CD4-positive, alpha-beta memory T cell (primary cell): ENCODE results near the gene CDH15. TPM values are rescaled to one million over a fixed set of nuclear protein-coding genes. Genes with fewer than 3 reads are reported as not detected.
A peak's percentile ranks its signal among the peaks of the same experiment; 100 is the strongest.

Source experiments
- CTCF ChIA-PET: fragments of 350-600 bp; sonication (Branson Sonifier 250); formaldehyde crosslinking; loops from one replicate; lab custom pipeline; 2021; ENCODE audit warnings: inconsistent platforms; ENCODE audit not compliant: partially characterized antibody; lab: Charles Lee
- POLR2A ChIA-PET: fragments of 350-600 bp; sonication (Branson Sonifier 250); formaldehyde crosslinking; loops from one replicate; lab custom pipeline; 2021; ENCODE audit not compliant: partially characterized antibody; lab: Charles Lee
- DNase-seq, 5 donors: peaks; one replicate each; pipeline versions ENCODE4 v3.0.0 to v3.0.0-alpha.2; 2020 to 2022; ENCODE audit warnings: mixed read lengths in 1 of 5
- H3K27ac ChIP-seq: one replicate; pipeline ENCODE4 v1.7.0; 2013; ENCODE audit warnings: low read depth, low read length
- H3K27me3 ChIP-seq: 2 replicates; pipeline ENCODE4 v1.7.0; 2013; ENCODE audit warnings: mild to moderate bottlenecking, low read length, moderate library complexity; ENCODE audit not compliant: insufficient read depth
- H3K36me3 ChIP-seq: 2 replicates; pipeline ENCODE4 v1.7.0; 2013; ENCODE audit warnings: mild to moderate bottlenecking, low read length, moderate library complexity; ENCODE audit not compliant: insufficient read depth
- H3K4me1 ChIP-seq: 2 replicates; pipeline ENCODE4 v1.7.0; 2013; ENCODE audit warnings: mild to moderate bottlenecking, low read length, moderate library complexity; ENCODE audit not compliant: insufficient read depth
- H3K4me3 ChIP-seq, 2 donors: one replicate each; pipeline ENCODE4 v1.7.0; 2013; ENCODE audit warnings: low read length in 2 of 2, mild to moderate bottlenecking in 1 of 2
- H3K9me3 ChIP-seq, 2 donors: one replicate each; pipeline ENCODE4 v1.7.0; 2013; ENCODE audit warnings: low read length in 2 of 2, control low read depth in 1 of 2; ENCODE audit not compliant: control insufficient read depth in 1 of 2
- H3K27ac Mint-ChIP-seq, 7 donors: one replicate each; pipeline ENCODE4 v1.8.0; 2020 to 2021; ENCODE audit warnings: mixed read lengths in 7 of 7, mild to moderate bottlenecking in 6 of 7, inconsistent platforms in 3 of 7, moderate library complexity in 3 of 7
- H3K27me3 Mint-ChIP-seq, 2 donors: one replicate each; pipeline ENCODE4 v1.8.0; 2020 to 2021; ENCODE audit warnings: mixed read lengths in 2 of 2
- H3K36me3 Mint-ChIP-seq, 2 donors: one replicate each; pipeline ENCODE4 v1.8.0; 2020 to 2021; ENCODE audit warnings: mixed read lengths in 2 of 2, inconsistent platforms in 1 of 2, mild to moderate bottlenecking in 1 of 2
- H3K4me1 Mint-ChIP-seq, 4 donors: one replicate each; pipeline ENCODE4 v1.8.0; 2020 to 2021; ENCODE audit warnings: mixed read lengths in 4 of 4, mild to moderate bottlenecking in 1 of 4
- H3K4me3 Mint-ChIP-seq, 8 donors: one replicate each; pipeline ENCODE4 v1.8.0; 2020 to 2021; ENCODE audit warnings: mixed read lengths in 8 of 8, mild to moderate bottlenecking in 7 of 8, moderate library complexity in 6 of 8, inconsistent platforms in 3 of 8
- H3K9me3 Mint-ChIP-seq, 8 donors: one replicate each; pipeline ENCODE4 v1.8.0; 2020 to 2021; ENCODE audit warnings: mixed read lengths in 8 of 8, mild to moderate bottlenecking in 5 of 8, inconsistent platforms in 3 of 8, moderate library complexity in 1 of 8
- intact Hi-C: fragments of 100-400 bp; cut with micrococcal nuclease; formaldehyde crosslinking; loops from one replicate; pipeline ENCODE4 v1.15.1; 2023
- polyA plus RNA-seq, 2 donors: library from polyadenylated mRNA; unstranded; fragments of 300-500 nt; fragmentation: Illumina TruSeq; gene quantifications; one replicate each; pipeline ENCODE4 v1.2.3, GENCODE V29; 2021
- total RNA-seq, 2 experiments: library from RNA; stranded (reverse); gene quantifications; one replicate each; pipeline ENCODE4 v1.2.3, GENCODE V29; 2021

CDH15 gene
- total and polyA plus RNA-seq, 4 experiments from 2014 or later = not detected

DNA sequence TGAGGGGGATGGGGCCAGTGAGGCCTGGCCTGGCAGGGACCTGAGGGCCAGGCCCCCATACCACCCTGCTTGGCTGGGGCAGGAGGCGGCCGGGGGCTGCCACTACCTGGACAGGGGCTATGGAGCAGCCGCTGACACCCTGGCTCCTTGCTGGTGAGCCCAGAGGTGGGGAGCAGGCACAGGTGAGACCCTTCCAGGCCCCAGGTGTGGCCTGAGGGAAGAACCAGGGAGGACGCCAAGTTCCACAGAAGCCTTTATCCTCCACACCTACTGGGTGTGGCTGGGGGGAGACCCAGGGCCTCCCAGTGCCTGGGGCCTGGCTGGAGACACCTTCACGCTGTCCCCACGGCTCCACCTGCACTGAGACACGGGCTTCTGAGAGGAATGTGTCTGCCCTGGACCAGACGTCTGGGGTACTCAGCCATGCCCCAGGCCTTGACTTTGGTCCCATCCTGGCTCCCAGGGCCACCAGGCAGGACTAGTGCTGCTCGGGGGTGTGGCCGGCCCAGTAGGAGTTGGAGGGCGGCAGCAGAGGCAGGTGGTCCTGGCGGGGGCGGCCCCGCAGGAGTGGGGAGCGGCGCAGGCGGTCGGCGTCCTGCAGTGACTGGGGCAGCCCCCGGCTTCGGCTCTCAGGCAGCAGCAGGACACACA is 24.1 kb downstream of the CDH15 start:
- Mint-ChIP-seq H3K36me3 (no peaks in the 10 kb centered on the region), H3K4me1 (peaks cover 2 to 12% (median 7%) of the 10 kb centered on the region in 4 donors), H3K9me3 (no peaks in the 10 kb centered on the region), H3K27me3 (peaks cover 6 to 7% of the 10 kb centered on the region in 2 donors), H3K4me3 (peak overlapping the region in 1 of 8 donors; percentile 42), H3K27ac (no peak overlapping the region)
- H3K36me3 ChIP-seq = no peaks in the 10 kb centered on the region
- H3K9me3 ChIP-seq = no peaks in the 10 kb centered on the region
- no peaks in the 10 kb centered on the region for H3K27me3 ChIP-seq
- H3K4me1 ChIP-seq = peaks cover 8% of the 10 kb centered on the region
- intact Hi-C loops = no loop called here
- DNase-seq = no peak
- ChIA-PET CTCF (no interaction called here), POLR2A (no interaction called here)
- H3K27ac ChIP-seq = no peak overlapping the region
- H3K4me3 ChIP-seq = no peak overlapping the region

DNA sequence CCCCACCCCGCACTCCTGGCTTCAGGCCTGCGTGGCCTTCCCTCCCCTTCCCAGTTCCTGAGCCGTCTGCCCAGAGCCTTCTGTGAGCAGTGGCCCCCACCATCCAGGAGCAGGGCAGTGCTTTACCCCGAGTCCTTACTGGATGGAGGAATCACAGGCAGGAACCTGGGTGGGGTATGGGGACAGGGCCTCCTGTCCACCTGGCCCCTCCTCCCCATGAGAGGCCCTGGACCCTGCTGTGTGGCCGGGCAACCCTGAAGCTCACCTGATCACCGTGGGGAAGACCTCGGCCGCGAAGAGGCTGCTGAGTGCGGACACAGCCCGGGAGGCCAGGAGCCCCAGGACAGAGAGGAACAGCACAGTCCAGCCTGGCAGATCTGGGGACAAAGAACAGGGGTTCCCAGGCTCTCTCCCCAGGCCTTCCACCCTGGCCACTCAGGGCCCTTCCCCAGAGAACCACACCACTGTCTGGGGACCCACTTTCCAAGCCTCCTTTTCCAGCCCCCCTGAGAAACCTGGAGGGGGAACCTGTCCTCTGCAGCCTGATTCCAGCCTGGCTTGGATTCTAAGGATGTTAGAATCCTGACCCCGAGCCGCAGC is 25.6 kb downstream of the CDH15 start:
- Histone ChIP-seq H3K4me3 (no peak overlapping the region), H3K9me3 (no peaks in the 10 kb centered on the region), H3K4me1 (peaks cover 10% of the 10 kb centered on the region), H3K36me3 (no peaks in the 10 kb centered on the region), H3K27me3 (no peaks in the 10 kb centered on the region), H3K27ac (no peak overlapping the region)
- peaks cover 0 to 10% (median 6%) of the 10 kb centered on the region in 4 donors for H3K4me1 Mint-ChIP-seq
- intact Hi-C loops = no loop called here
- CTCF ChIA-PET = no interaction called here
- no peak overlapping the region for H3K4me3 Mint-ChIP-seq
- peaks cover 6 to 8% of the 10 kb centered on the region in 2 donors for H3K27me3 Mint-ChIP-seq
- no peaks in the 10 kb centered on the region for H3K36me3 Mint-ChIP-seq
- POLR2A ChIA-PET = no interaction called here
- no peak for DNase-seq
- H3K9me3 Mint-ChIP-seq = no peaks in the 10 kb centered on the region
- H3K27ac Mint-ChIP-seq = peak overlapping the region in 1 of 7 donors; percentile 71

DNA sequence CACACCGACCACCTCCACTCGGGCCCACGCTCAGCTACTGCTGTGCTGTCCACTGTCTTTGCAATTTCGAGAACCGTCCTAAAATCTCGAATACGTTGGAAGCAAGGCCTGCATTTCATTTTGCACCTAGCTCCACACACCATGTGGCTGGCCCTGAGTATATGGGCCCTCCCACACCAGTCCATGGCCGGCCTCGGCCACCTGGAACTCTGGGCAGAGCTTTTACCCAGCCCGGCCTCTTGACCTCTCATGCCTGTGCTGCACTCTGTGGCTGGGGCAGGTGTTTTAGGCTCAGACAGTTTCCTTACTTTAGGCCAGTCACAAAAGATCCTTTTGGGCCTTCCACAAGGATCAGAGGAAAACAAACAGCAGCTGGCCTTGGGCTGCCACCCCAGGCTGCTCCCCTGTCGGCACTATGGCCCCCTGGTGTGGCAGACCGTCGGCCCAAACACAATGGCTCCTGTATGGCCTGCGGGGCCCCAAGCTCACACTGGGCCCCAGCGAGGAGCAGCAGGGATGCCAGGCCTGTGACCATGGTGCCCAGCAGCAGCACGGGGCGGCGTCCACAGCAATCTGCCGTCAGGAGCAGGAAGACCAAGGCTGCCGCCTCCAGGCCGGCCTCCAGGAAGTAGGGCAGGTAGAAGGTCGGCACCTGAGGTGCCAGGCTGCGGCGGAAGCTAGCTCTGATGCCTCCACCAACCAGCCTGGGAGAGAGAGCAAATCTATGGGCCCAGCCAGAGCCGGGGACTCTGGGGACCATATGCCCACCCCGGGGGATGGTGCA is 26.3 kb downstream of the CDH15 start:
- H3K27me3 ChIP-seq = peaks cover 6% of the 10 kb centered on the region
- CTCF ChIA-PET = no interaction called here

DNA sequence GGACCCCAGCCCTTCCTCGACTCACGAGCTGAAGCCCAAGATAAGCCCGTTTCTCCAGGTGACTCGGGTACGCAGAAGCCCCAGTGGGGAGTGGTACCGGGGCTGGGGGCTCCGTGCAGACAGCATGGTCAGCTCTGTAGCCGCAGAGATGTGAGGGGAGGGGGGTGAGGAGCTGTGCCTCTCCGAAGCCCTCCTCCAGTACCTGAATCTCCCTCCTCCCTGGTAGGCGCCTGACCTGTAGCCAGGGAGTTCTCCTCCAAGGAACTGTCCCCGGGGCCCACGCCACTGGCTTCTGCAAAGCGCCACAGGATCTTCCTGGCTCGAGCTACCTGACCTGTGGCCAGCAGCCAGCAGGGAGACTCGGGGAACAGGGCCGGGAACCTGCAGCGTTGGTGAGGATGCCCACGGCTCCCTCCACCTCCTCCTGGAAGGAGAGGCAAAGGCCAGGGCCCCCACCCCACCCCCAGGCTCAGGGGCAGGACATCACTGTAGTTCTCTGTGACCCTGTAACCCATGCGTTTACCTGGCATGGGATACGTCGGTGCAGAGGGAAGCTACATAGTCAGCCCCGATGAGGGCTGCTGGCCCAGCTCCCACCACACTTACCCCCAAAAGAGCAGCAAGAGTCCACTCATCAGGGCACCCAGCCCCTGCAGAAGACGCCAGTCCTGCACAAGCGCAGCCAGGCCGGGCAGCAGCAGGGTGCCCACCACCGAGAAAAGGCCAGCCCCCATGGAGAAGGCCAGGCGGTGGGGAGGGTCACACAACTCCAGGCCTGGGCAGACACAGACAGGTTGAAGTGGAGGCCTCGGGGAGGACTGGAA is 27.1 kb downstream of the CDH15 start:
- H3K27me3 Mint-ChIP-seq = peaks cover 18 to 19% of the 10 kb centered on the region in 2 donors
- DNase-seq = no peak
- peaks cover 0 to 21% (median 12%) of the 10 kb centered on the region in 4 donors for H3K4me1 Mint-ChIP-seq
- peaks cover 0 to 10% (median 3%) of the 10 kb centered on the region in 8 donors for H3K9me3 Mint-ChIP-seq
- H3K9me3 ChIP-seq = no peaks in the 10 kb centered on the region
- no peak overlapping the region for H3K4me3 ChIP-seq
- CTCF ChIA-PET = no interaction called here
- POLR2A ChIA-PET = interaction anchor here (0.7 kb wide), 1 partner anchor 98 kb away, joined by 3 read pairs; no protein-coding TSS in a partner anchor
- intact Hi-C loops = no loop called here
- H3K36me3 ChIP-seq = no peaks in the 10 kb centered on the region
- H3K27ac Mint-ChIP-seq = peak overlapping the region in 1 of 7 donors; percentile 71
- peaks cover 10% of the 10 kb centered on the region for H3K4me1 ChIP-seq
- peaks cover 0 to 6% of the 10 kb centered on the region in 2 donors for H3K36me3 Mint-ChIP-seq
- peaks cover 13% of the 10 kb centered on the region for H3K27me3 ChIP-seq
- no peak overlapping the region for H3K4me3 Mint-ChIP-seq
- H3K27ac ChIP-seq = no peak overlapping the region

More for the DNA sequence above, 26.3 kb downstream of the CDH15 start:
- Mint-ChIP-seq H3K36me3 (peaks cover 0 to 1% of the 10 kb centered on the region in 2 donors), H3K4me1 (peaks cover 0 to 16% (median 9%) of the 10 kb centered on the region in 4 donors), H3K27me3 (peaks cover 10 to 12% of the 10 kb centered on the region in 2 donors), H3K27ac (peak overlapping the region in 1 of 7 donors; percentile 71), H3K9me3 (peaks cover 0 to 3% (median under 1%) of the 10 kb centered on the region in 8 donors), H3K4me3 (no peak overlapping the region)
- Histone ChIP-seq H3K4me1 (peaks cover 10% of the 10 kb centered on the region), H3K27ac (no peak overlapping the region), H3K4me3 (no peak overlapping the region), H3K9me3 (no peaks in the 10 kb centered on the region), H3K36me3 (no peaks in the 10 kb centered on the region)
- POLR2A ChIA-PET = no interaction called here
- intact Hi-C loops = no loop called here
- no peak for DNase-seq

DNA sequence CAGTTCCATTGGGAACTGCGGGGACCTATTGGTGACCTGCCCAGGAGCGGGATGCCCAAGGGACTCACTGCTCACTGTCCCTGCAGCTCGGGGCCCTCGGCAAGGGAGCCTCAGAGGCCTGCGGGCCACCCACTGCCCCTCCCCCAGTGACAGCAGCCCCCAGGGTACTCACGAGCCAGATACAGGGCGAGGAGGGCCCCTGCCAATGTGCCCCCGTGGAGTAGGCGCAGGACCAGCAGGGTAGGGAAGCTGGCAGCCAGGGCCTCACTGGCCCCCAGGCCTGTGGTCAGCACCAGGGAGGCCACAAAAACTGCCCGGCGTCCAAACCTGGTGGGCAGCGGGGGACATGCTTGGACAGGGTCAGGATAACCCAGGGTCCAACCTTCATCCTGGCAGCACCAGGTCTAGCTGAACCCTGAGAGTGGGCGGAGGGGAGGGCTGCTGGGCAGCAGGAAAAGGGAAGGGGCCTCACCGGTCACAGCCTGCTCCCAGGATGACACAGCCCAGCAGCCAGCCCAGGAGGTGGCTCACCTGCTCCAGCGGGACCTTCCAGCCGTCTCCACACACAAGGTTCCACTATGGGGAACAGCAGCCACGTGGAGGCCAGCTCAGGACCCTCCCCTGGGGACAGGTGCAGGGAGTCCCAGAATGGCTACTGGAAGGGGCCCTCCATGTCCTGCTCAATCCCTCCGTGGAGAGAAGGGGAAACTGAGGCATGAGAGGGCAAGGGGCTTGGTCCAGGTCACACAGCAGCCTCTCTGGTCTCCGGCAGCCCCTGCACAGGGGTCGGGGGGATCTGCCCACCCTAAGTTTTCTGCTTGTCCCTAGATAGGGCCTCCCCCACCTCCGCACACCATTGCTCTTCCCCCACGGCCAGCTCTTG is 27.9 kb downstream of the CDH15 start:
- CTCF ChIA-PET = no interaction called here
- intact Hi-C loops = no loop called here

DNA sequence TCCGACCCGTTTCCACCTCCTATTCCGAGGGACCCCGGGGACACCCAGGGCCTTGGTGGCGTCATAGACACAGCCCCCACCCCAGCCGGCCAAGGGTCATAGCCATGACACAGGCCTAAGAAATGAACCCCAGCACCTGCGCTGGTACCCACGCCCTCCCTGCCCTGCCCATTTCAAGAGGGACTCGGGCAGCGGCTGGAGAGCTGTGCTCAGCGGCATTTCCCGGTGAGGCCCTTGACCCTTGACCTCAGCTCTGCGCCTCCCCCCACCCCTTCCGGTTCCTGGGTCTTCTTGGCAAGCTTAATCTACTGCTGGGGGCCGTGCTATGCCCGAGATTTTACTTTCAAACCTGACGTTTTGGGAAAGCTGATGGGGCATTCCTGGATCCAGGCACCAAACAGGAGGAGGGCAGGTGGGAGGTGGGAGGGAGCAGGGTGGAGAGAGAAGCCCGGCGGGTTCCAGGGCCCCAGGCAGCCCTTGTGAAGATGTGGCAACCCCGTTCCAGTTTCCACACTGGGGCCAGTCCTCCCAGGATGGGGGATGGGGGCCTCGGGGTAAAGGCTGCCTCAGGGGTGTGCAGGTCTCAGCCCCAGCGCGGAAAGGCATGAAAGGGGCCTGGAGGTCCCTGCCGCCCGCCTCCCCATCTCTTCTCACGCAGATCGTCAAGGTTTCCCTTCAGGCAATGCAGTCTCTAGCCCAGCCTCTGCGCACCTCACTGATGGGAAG is 28.7 kb downstream of the CDH15 start, which contains the start of gene SLC22A31:
Gene SLC22A31, minus strand, starts transcription at position 414 of the 726 bp plus-strand sequence. Its CDS starts 36 bp downstream, at position 378.
- Mint-ChIP-seq H3K4me1 (peaks cover 0 to 21% (median 12%) of the 10 kb centered on the region in 4 donors), H3K9me3 (peaks cover 0 to 10% (median 3%) of the 10 kb centered on the region in 8 donors), H3K27ac (peak within 1 kb of the TSS in 1 of 7 donors; percentile 52), H3K4me3 (peak within 1 kb of the TSS in 7 of 8 donors; percentile 12 to 61 (median 41)), H3K36me3 (peaks cover 0 to 6% of the 10 kb centered on the region in 2 donors), H3K27me3 (peaks cover 25% of the 10 kb centered on the region in 2 donors)
- H3K4me1 ChIP-seq = peaks cover 10% of the 10 kb centered on the region
- ChIA-PET POLR2A (no interaction called here), CTCF (no interaction called here)
- intact Hi-C loops = no loop called here
- H3K27me3 ChIP-seq = peaks cover 13% of the 10 kb centered on the region
- H3K36me3 ChIP-seq = no peaks in the 10 kb centered on the region
- H3K4me3 ChIP-seq = no peak within 1 kb of the TSS
- no peaks in the 10 kb centered on the region for H3K9me3 ChIP-seq
- DNase-seq = no peak
- no peak within 1 kb of the TSS for H3K27ac ChIP-seq

More for the DNA sequence above, 27.9 kb downstream of the CDH15 start:
- POLR2A ChIA-PET = interaction anchor here (0.7 kb wide), 1 partner anchor 99 kb away, joined by 3 read pairs; no protein-coding TSS in a partner anchor
- Mint-ChIP-seq H3K27ac (peak overlapping the region in 1 of 7 donors; percentile 32), H3K9me3 (peaks cover 0 to 10% (median 3%) of the 10 kb centered on the region in 8 donors), H3K4me1 (peaks cover 0 to 21% (median 12%) of the 10 kb centered on the region in 4 donors), H3K4me3 (peak overlapping the region in 2 of 8 donors; percentile 46 to 59), H3K27me3 (peaks cover 25% of the 10 kb centered on the region in 2 donors), H3K36me3 (peaks cover 0 to 6% of the 10 kb centered on the region in 2 donors)
- no peak overlapping the region for H3K27ac ChIP-seq
- H3K36me3 ChIP-seq = no peaks in the 10 kb centered on the region
- peaks cover 10% of the 10 kb centered on the region for H3K4me1 ChIP-seq
- no peak overlapping the region for H3K4me3 ChIP-seq
- H3K27me3 ChIP-seq = peaks cover 13% of the 10 kb centered on the region
- no peaks in the 10 kb centered on the region for H3K9me3 ChIP-seq
- no peak for DNase-seq
